Adipose tissue (tissue), 3 donors: Measurements from ENCODE around the gene CLCF1. TPM values are rescaled to one million over a fixed set of nuclear protein-coding genes. Genes with fewer than 3 reads are reported as not detected.
A peak's percentile ranks its signal among the peaks of the same experiment; 100 is the strongest.

Source experiments
- H3K27ac ChIP-seq: one replicate; pipeline ENCODE4 v1.5.1; 2013; ENCODE audit warnings: low read depth, low read length
- WGBS, 3 donors: extraction: QIAGEN DNeasy Blood & Tissue Kit; methylation state at CpG; one replicate each; pipeline ENCODE4 v1.1.7; 2013; 5-methylcytosine and 5-hydroxymethylcytosine counted together
- polyA plus RNA-seq, 3 donors: library from polyadenylated mRNA; stranded (reverse); fragments of 200-250 nt; gene quantifications; one replicate each; pipeline ENCODE4 v1.2.3, GENCODE V29; 2013
- donor health status: healthy with polysubstance abuse.
- donor health status: Bipolar disorder and iron deficiency.
- donor health status: healthy.

Gene CLCF1
- polyA plus RNA-seq, 3 donors = 2.7 to 17.4 (median 9.9) TPM

DNA sequence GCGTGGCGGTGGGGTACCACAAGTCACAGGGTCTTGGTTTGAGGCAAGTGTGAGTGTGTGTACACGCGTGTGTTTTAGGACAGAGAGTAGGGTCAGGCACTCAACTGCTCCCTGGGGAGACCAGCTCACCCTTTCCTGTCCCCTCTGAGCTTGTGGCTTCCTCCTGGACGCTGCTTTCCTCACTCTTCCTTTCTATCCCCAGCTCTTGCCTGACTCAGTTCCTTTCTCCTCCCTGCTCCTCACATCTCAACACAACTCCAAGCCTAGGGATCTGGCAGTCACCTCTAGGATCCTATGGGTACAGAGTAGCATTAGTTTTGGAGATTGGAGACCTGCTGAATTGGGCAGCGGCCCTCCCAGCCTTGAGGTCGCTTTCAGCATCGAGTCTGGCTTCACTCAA is 4.1 kb downstream of the CLCF1 start:
- no peak overlapping the region for H3K27ac ChIP-seq
- 76 to 89% (median 80%) methylated on average over 8 of the region's 8 CpGs for WGBS, 3 donors

DNA sequence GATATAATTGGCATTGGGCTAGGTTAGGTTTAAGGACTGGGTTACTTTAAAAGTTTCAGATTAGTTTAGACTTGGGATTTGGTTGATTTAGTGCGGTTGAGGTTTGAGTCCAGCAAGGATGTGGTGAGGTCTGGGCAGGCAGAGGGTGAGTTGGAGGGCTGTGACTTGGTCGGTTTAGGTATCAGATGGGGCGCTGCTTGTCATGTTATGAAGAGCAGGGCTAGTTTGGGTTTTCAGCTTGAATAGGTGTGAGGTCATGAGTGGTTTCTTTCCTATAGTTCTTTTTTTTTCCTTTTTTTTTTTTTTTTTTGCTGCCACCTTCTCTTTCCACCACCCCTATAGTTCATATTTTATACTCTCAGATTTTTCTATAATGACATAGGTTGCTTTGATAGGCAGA is 4.8 kb downstream of the CLCF1 start:
- 67 to 86% (median 73%) methylated on average over 3 of the region's 3 CpGs for WGBS, 3 donors
- H3K27ac ChIP-seq = no peak overlapping the region

DNA sequence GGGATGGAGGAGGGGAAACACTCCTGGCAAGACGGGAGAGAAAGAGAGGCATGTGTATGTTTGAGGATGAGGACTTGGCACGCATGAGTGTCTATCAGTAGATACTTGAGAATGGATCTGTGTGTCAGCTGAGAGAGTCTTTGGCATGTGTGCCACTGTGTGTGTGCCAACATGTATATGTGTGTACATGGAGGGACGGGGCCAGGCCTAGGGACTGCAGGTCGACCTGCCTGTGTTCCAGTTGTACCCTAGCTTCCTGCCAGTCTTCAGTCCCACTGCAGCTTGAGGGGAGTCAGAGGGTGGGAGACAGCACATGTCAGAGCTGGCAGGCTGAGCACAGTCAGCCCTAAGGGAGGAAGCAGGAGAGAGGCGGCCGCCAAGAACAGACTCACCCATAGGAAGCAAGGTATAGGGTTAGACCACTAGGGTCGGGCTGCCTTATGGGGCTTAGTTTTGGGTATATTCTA is 5.6 kb downstream of the CLCF1 start:
- 45 to 82% (median 51%) methylated on average over 7 of the region's 7 CpGs for WGBS, 3 donors
- H3K27ac ChIP-seq = no peak overlapping the region

DNA sequence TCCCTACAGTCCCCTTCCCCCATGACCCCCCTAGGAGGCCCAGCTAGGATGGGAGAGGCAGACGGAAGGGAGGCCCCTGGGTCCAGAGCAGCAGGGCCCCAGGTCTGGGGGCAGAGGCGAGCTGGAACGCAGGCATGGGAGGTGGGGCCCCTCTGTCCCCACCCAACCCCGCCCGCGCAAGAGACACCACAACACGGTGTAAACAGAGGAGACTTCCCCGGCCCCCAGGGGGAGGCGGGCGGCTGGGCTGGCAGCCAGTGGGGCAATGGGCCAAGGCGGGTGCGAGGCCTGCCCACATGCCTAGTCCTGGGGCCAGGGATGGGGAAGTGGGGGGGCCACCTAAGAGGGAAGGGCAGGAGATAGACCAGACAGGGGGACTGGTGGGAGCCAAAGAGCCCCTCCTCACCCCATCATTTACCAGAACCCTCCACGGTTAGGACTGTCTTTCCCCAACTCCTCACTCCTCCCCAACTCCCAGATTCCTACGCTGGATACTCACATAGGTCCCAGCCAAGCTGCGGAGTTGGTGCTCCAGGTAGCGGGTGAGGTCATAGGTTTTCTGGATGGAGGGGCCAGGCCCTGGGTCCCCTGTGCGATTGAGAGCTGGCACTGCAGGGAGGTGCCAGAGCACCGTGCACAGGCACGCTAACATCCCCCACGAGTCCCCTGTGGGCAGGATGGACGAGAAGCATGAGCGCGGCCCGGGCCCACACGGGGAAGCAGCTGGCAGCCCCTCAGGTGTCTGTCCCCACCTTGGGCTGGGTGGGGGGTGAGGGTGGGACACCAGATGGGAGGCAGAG is 6.2 kb downstream of the CLCF1 start:
- H3K27ac ChIP-seq = no peak overlapping the region
- WGBS, 3 donors = 33 to 64% (median 39%) methylated on average over 22 to 25 of the region's 25 CpGs

DNA sequence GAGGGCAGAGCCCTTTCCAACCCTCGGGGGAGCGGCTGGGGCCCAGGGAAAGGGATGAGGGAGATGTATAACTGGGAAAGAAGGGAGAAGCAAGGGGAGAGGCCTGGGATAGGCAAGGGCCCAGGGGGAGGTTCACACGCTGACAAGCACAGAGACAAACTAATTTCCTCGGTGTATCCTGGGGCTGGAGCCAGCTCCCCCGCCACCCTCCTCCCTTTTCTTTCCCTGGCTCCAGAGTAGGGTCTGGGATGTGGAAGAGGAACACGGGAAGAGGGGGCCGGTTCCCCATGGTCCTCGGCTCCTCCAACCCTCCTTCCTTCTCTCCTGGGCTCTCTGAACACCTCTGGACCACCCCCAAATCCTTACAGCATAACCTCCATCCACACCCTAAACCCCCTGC is 6.9 kb downstream of the CLCF1 start:
- 37 to 70% (median 38%) methylated on average over 5 to 8 of the region's 8 CpGs for WGBS, 3 donors
- no peak overlapping the region for H3K27ac ChIP-seq

DNA sequence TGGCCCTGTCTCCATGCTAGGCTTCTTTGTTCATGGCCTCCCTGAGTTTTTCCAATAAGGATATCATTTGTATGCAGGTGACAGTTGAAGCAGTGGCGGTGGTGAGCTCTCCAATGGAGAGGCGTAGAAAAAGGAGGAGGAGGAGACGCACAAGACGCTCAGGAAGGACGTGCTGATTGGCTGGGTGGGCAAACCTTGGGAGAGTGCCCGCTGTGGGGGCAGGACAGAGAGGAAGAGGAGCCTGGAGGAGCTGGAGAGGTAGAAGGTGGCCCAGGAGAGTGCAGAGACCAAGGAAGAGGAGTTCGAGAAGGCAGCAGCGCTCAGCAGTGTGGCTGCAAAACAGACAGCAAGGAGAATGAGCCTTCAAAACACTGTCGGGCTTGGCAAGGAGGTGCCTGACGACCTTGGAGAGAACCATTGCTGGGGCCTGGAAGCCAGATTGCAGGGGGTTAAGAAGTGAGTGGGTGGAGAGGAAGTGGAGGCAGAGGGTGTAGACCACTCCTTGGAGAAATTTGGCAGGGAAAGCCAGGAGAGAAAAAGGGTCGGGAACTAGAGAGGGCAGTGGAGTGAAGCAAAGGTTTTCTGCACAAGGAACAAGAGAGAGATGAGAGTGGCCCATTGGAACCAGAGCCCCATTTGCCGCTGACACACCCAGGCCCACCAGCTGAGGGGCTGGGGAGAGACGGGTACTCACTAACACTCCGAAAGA is 7.5 kb downstream of the CLCF1 start:
- H3K27ac ChIP-seq = no peak overlapping the region
- WGBS, 3 donors = 59 to 79% (median 59%) methylated on average over 14 of the region's 14 CpGs

DNA sequence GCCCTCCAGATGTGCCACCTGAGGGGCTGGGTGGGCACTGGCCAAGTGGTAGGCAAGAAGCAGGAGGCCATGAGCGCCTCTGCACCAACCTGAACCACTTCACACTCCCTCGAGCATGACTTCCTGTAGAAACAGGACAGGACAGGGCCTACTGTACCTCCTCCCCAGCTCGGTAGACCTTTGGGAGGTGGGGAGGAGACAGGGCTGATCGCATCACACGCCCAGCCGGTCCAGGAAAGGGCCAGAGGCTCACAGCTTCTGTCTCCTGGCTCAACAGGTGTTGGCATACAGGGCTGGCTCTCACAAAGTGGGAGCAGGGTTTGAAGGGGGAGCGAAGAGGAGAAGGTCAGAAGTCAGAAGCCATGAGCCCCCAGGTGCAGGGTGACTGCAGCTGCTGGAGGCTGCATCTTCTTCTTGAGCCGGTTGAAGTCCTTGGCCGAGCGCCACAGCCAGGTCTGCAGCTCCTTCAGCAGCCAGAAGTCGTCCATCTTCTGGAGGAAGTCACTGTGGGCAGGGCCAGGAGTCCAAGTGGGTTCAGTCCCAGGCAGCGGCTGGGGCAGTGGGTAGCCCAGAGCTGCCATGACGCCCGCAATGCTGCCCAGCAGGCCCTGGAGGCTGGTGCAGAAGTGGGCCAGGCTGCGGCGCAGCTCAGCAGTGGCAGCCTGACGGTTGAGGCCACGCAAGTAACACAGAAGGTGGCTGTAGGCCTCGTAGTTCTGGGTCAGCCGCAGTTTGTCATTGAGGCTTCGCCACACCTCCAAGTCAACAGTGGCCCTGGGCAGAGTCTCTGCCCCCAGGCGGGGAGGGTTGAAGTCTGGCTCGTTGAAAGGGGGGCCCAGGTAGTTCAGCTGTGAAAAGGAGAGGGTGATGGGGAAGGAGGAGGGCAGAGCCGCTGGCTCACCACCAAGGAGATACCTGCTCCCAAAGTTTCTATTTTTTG is 8.3 kb downstream of the CLCF1 start:
- H3K27ac ChIP-seq = no peak overlapping the region
- 81 to 87% (median 87%) methylated on average over 24 of the region's 24 CpGs for WGBS, 3 donors

DNA sequence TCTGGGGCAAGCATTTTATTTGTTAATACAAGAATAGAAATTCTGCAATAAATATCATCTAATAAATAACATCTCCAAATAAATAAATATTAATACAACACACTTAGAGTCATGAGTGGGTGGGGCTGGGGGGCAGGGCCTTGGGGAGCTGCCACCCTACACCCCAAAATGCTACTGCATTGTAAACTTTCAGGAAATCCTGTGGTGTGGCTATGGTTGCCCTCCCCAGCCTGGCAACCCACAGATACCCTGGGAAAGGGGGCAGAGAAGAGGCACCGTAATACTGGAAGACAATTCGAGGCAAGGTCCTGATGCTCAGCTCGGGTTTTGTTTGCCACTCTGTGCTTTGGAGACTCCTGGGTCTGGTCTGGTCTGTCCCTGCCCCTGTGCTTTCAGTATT is 9.2 kb downstream of the CLCF1 start:
- WGBS, 3 donors = 58 to 93% (median 89%) methylated on average over 3 of the region's 3 CpGs
- no peak overlapping the region for H3K27ac ChIP-seq

DNA sequence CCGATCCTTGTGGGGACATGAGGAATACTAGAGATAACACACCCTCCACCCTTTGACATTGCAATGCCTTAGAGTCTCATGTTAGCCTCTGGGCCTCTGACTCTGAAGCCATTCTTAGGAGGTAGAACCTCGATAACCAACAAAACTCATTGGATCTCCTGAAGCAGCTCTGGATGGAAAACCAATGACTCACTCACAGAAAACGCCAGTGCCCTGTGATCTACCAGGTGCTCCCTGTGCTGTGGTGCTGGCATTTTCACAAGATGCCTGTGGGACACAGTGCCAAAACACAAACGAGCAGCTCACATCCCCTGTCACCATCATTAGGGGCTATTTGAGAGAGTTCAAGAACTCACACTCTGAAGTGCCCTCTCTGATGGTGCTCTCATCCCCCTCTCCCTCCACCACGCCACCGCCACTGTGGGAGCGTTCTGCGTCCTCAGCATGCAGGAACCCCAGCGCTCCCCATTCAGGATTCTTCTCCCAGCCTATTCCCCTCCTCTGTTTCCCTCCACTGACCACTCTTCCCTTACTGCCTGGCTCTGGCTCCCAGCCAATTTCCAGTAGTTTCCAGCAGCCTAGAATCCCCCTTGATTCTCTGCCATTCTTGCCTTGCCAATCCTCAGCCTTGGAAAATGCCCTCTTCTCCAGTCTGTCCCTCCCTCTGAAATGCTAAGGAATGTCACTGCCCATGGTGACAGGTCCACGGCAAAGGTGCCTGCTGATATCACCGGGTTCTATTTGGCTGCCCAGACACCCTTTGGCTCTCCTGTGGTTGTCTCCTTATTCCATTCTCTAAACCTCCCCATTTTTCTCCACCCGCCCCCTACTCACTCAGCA is 15.3 kb downstream of the CLCF1 start:
- WGBS, 3 donors = 81 to 87% (median 85%) methylated on average over 12 of the region's 12 CpGs
- no peak overlapping the region for H3K27ac ChIP-seq

DNA sequence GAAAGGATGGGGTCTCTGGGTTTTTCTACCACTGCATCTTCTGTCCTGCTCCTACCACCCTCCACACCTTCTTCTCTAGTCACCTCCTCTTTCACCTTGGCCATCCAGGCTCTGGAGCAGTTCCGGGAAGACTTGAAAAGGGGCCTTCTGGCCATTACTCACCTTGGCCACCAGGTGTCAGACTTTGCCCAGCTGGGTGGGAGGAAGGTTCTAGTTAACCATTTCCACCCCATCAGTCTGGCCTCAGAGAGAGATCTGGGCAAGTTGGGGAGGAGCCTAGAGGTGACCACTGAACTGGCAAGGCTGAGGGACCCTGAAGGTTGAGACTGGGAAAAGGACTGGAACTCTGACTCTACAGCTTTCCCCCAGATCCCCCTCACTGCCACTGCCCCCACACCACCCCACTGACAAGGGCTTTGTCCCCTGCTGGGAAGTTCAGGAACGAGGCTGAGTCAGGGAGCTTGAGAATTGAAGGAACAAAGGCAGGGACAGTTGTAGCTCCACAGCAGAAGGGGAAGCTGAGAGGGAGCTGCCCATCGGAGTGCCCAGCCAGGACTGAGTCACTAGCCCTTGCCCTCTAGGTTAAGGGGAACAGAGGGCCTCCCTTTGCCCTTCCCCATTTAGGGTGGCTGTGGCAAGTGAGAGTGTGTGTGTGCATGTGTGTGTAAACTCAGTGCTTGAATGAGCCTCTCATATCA is 16.4 kb downstream of the CLCF1 start:
- 9 to 36% (median 15%) methylated on average over 3 of the region's 3 CpGs for WGBS, 3 donors

DNA sequence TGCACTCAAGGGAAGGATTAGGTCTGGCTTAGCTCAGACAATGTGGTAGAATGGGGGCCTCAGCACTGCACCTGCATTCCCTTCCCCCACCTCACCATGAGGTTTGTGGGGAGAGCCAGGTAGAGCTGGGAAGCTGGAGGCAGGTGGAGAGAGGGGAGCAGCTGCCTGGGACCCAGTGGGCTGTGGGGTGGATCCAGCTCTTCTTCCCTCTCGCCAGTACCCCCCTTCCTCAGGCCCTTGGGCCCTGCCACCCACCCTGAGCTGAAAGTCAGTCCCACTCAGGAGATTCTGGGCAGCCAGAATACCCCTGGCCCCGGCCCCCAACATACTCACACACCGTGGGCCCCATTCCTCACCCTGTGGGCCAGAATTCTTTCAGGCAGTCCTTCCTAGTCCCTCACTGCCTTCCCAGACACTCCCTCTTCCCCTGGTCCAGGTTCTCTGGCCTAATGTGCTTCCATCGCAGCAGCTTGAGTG is 17.0 kb downstream of the CLCF1 start:
- WGBS, 3 donors = 34 to 55% (median 55%) methylated on average over 3 to 4 of the region's 4 CpGs
- peak overlapping the region; percentile 8 for H3K27ac ChIP-seq

More for the DNA sequence above, 16.4 kb downstream of the CLCF1 start:
- H3K27ac ChIP-seq = peak overlapping the region; percentile 8

DNA sequence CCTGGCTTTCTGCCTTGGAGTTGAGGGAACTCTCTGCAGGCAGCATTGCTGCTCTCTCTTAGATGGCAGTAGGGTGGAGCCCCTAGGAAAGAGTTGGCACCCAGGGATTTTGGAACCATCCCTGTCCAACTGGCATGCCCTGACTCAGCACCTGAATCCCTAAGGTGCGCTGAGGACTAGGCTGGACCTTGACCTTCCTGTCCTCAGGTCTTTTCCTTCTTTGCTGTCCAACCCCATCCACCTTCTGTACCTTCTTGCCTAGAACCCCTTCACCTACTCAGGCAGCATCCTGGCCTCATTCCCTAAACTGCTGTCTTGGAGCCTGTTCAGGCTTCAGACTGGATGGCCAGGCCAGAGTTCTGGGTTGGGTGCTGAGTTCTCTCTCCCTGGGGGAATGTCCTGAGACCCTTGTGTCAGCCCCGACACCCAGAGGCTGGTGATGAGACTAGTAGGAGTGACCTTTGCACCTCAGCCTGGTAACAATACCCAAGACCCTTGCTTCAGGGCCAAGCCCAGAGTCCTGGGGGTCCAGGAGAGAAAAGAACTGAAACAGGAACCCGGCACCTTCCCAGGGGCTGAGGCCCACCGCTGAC is 17.5 kb downstream of the CLCF1 start:
- H3K27ac ChIP-seq = peak overlapping the region; percentile 87
- 63 to 85% (median 78%) methylated on average over 4 of the region's 4 CpGs for WGBS, 3 donors

DNA sequence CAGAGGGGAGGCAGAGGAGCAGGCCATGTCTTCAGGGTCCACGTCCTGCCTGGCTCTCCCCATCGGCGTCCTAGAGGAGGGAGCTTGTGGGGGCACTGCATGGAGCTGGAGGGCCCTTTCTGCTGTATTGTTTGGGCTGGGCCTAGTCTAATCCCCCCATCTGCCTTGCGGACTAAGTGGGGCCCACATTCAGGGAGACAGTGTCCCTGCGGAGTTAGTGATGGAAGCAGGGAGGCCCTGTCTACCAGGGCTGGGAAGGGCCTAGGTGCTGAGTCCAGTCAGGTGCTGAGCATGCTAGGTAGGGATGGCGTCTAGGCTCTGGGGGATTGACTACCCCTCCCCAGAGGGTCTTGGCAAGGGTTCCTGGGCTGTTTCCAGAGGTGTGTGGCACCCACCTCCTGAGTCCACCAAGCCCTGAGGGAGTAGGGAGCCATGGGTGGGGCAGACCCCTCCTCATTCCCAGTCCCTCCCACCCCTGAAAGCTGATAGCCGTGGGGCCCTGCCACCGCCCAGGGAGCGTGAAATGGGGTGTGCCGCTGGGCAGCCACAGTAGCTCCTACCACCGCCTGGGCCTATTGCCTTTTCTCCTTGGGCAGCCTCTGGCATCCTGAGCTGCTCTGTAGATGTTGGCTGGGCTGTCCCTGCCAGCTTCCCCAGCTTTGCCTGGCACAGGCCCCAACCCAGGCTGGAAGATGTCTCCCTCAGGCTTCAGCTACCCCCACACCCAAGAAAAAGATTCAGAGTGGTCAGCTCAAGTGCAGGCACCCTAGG is 18.2 kb downstream of the CLCF1 start:
- H3K27ac ChIP-seq = peak overlapping the region; percentile 87
- 70 to 73% (median 72%) methylated on average over 11 of the region's 11 CpGs for WGBS, 3 donors

DNA sequence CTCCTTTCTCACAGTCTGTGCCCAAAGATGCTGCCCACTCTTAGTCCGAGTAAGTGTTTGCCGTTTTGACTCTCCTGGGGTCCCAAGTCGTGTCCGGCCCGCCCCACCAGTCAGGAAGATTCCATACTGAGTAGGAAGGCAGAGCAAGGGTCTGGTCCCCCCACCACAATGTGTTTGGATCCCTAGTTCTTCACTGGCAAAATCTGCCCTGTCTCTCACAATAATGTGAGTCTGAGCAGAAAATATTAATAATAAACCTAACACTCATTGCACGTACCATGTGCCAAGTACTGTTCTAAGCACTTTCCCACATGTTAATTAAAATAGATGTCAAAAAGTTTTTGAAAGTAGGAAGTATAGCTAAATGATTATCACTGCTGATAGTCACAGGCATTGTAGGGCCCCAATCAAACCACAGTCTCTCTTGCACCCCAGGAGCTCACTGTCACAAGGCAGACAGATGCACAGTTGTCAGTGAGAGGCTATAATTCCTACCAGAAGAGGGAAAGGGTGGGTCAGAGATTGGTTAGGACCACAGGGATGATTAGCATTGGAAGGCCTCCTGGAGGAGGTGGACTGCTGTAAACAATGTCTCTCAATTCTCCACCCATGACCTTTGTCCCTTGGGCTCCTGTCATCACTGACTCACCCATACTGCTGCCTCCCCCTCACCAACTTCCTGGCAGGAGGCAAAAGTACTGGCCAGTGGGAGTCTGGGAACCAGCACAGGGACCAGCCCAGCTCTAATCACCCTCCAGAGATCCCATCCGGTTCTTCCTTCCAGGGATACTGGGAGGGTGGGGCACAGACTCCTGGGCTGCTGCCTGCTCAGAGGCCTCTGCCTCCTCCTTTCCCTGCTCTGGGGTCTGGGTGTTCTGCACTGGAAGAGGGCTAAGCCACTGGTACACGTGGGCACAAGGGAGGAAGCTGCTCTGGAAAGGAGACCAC is 19.0 kb downstream of the CLCF1 start:
- 18 to 34% (median 21%) methylated on average over 7 to 8 of the region's 8 CpGs for WGBS, 3 donors
- peak overlapping the region; percentile 99 for H3K27ac ChIP-seq
